ENCODE results near the gene CDK19.

DNA sequence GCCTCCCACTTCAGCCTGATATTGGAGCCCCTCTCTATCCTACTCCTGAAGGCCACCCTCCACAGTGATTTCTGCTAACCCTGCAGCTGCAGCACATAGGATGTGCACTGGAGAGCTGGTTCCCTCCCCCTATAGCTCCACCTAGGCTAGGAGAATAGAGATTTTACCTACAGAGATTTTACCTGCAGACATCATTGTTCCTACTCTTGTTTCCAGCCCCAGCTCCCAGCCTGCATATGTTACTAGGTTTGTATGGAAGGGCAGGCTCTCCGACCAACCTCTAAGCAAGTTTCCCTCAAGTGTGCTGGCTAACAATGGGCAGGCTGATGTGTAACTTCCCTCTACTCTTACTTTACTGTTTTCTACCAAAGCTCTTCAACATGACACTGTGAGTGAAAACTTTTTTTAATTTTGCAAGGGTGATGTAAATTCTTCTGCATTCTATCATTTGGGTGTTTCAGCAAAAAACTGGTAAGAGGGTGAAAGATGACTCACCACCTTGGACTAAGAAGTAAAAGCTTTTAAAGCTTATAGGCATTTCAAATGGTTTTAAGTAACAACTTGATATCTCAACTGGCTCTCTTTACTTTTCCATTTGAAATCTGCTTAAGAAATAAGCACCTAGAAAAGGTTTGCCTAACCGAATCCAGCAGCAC lies 106.8 kb downstream of the CDK19 start:
- TF ChIP-seq, protein P1, sequence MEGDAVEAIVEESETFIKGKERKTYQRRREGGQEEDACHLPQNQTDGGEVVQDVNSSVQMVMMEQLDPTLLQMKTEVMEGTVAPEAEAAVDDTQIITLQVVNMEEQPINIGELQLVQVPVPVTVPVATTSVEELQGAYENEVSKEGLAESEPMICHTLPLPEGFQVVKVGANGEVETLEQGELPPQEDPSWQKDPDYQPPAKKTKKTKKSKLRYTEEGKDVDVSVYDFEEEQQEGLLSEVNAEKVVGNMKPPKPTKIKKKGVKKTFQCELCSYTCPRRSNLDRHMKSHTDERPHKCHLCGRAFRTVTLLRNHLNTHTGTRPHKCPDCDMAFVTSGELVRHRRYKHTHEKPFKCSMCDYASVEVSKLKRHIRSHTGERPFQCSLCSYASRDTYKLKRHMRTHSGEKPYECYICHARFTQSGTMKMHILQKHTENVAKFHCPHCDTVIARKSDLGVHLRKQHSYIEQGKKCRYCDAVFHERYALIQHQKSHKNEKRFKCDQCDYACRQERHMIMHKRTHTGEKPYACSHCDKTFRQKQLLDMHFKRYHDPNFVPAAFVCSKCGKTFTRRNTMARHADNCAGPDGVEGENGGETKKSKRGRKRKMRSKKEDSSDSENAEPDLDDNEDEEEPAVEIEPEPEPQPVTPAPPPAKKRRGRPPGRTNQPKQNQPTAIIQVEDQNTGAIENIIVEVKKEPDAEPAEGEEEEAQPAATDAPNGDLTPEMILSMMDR (IDR thresholded peaks at IDR 0.05), result no peak
- no peak for TF ChIP-seq POLR2A (IDR thresholded peaks at IDR 0.05)
